GM19025 (cell line): Measurements from ENCODE around the gene LHPP.
"Not testable (repeated sequence)": the region's sequence is repeated elsewhere in the genome, so short reads cannot be mapped to it uniquely, and the experiment has no call there.

ENCODE experiments used
- ATAC-seq: cut with Tn5 transposase; IDR thresholded peaks from one replicate; pipeline ENCODE4 v1.9.1; 2021; ENCODE audit warnings: mild to moderate bottlenecking, low read depth, moderate library complexity; ENCODE audit not compliant: unreplicated experiment

The LHPP gene

GRCh38 chr10:124547647-124548168 lies 86.1 kb downstream of the LHPP start:
- ATAC-seq: no peak

- ATAC-seq: not testable (repeated sequence)
These were observed 87.5 kb downstream of the LHPP start for GRCh38 chr10:124549171-124549570.

GRCh38 chr10:124550293-124551034 lies 88.8 kb downstream of the LHPP start:
- ATAC-seq: no peak

GRCh38 chr10:124551097-124551496 lies 89.5 kb downstream of the LHPP start:
- no peak for ATAC-seq

- no peak for ATAC-seq
These were observed 90.1 kb downstream of the LHPP start for GRCh38 chr10:124551755-124552154.

GRCh38 chr10:124552691-124553276 lies 91.2 kb downstream of the LHPP start:
- ATAC-seq: no peak

GRCh38 chr10:124554085-124554858 lies 92.6 kb downstream of the LHPP start:
- no peak for ATAC-seq

- ATAC-seq: no peak
These were observed 95.5 kb downstream of the LHPP start for GRCh38 chr10:124557167-124557566.

- ATAC-seq: no peak
These were observed 96.2 kb downstream of the LHPP start for GRCh38 chr10:124557648-124558338.

- no peak for ATAC-seq
These were observed 97.0 kb downstream of the LHPP start for GRCh38 chr10:124558339-124559321.

GRCh38 chr10:124559372-124560132 lies 97.9 kb downstream of the LHPP start:
- no peak for ATAC-seq

- ATAC-seq: no peak
These were observed 98.9 kb downstream of the LHPP start for GRCh38 chr10:124560377-124561105.

GRCh38 chr10:124561206-124561605 lies 99.6 kb downstream of the LHPP start:
- ATAC-seq: no peak

GRCh38 chr10:124562425-124563060 lies 100.9 kb downstream of the LHPP start:
- no peak for ATAC-seq

- no peak for ATAC-seq
These were observed 101.9 kb downstream of the LHPP start for GRCh38 chr10:124563320-124564040.

GRCh38 chr10:124564881-124565280 lies 103.3 kb downstream of the LHPP start:
- no peak for ATAC-seq
